Measurements from ENCODE around the gene PIK3R5. TPM values are rescaled to one million over a fixed set of nuclear protein-coding genes. Genes with fewer than 3 reads are reported as not detected.
A peak's percentile ranks its signal among the peaks of the same experiment; 100 is the strongest.

The PIK3R5 gene
- total RNA-seq, 1 experiment from 2014 or later: 5.9 TPM

DNA sequence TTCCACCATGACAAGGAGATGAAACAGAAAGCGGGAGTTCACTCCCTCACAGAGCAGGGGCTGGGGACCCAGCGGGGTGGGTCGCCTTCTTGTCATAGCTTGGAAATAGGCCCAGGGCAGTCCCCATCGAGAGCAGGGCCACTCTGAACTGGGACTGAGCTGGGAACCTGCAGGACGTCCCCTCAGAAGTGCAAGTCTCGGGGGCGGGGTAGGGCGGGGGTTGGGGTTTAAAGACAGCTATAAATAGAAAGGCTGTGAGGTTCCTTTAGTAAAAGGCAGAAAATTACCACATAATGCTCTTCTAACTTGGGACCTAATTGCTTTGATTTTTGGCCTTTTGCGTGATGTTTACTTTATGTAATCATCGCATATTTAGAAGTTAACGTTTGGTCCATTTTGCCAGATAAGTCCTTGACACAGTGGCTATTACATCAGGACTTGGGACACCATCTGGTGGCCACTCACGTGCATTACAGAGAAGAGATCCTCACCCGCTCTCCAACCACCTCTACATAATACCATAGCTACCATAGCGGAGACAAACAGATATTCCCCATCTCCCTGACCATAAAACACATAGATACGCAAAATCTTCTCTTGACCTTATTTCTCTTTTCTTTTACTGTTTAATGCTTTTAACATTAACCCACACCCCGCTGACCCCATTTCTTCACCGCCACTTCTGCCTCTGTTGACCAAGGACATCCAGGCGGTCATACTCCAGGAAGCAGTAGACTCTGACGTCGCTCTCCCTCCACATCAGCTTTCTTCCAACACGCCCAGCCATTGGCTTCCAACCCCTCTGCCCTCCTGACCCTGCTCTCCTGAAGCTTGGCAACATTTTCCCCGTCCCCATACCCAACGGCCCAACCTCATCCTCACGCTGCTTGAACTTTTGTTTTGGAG is 70.6 kb downstream of the PIK3R5 start:
- DNase-seq (ENCODE audit: low spot score) (peak; percentile 66), ATAC-seq (peak; percentile 82)
- Mint-ChIP-seq H3K27ac (no peak overlapping the region), H3K4me3 (peak overlapping the region; percentile 70), H3K9me3 (no peaks in the 10 kb centered on the region), H3K4me1 (peaks cover 17% of the 10 kb centered on the region), H3K27me3 (ENCODE audit: low read depth) (peaks cover 3% of the 10 kb centered on the region; the same call in 1 of the 2 replicates), H3K36me3 (no peaks in the 10 kb centered on the region)
- POLR2A ChIA-PET: interaction anchor here (0.6 to 1.7 kb wide), 2 partner anchors 95 to 1243 kb away, joined by 3 to 5 read pairs; no protein-coding TSS in a partner anchor
- CTCF ChIA-PET: interaction anchor here (0.5 to 3.8 kb wide), 40 partner anchors 9 to 666 kb away, joined by 3 to 107 read pairs (median 5); partner anchors contain the start of genes MFSD6L and PIK3R5
- peak; percentile 39; the same call in 1 of the 2 replicates for TF ChIP-seq GABPB1 (CRISPR knock-in tag; IDR thresholded peaks at IDR 0.05)
- no peak for TF ChIP-seq ZNF121 (CRISPR knock-in tag; IDR thresholded peaks at IDR 0.05)
- peak; percentile 74 for TF ChIP-seq CTCF (IDR thresholded peaks at IDR 0.05)
- no peak for TF ChIP-seq NFE2L1 (CRISPR knock-in tag; IDR thresholded peaks at IDR 0.05)
- TF ChIP-seq SMAD4 (CRISPR knock-in tag; IDR thresholded peaks at IDR 0.05): no peak
- TF ChIP-seq, protein P1, sequence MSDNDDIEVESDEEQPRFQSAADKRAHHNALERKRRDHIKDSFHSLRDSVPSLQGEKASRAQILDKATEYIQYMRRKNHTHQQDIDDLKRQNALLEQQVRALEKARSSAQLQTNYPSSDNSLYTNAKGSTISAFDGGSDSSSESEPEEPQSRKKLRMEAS (CRISPR knock-in tag; IDR thresholded peaks at IDR 0.05): no peak

- Mint-ChIP-seq H3K4me1 (peaks cover 15% of the 10 kb centered on the region), H3K4me3 (peak overlapping the region; percentile 70), H3K27me3 (ENCODE audit: low read depth) (peaks cover 3% of the 10 kb centered on the region; the same call in 1 of the 2 replicates), H3K9me3 (no peaks in the 10 kb centered on the region), H3K36me3 (no peaks in the 10 kb centered on the region), H3K27ac (no peak overlapping the region)
- DNase-seq (ENCODE audit: low spot score) (peak; percentile 29), ATAC-seq (peak; percentile 38)
- ChIA-PET POLR2A (interaction anchor here (0.6 to 1.7 kb wide), 2 partner anchors 95 to 1242 kb away, joined by 3 to 5 read pairs; no protein-coding TSS in a partner anchor), CTCF (interaction anchor here (0.6 to 3.8 kb wide), 32 partner anchors 14 to 667 kb away, joined by 3 to 107 read pairs (median 5); partner anchors contain the start of genes MFSD6L and PIK3R5)
- no peak for TF ChIP-seq ZNF416 (CRISPR knock-in tag; IDR thresholded peaks at IDR 0.05)
- TF ChIP-seq, protein P2, sequence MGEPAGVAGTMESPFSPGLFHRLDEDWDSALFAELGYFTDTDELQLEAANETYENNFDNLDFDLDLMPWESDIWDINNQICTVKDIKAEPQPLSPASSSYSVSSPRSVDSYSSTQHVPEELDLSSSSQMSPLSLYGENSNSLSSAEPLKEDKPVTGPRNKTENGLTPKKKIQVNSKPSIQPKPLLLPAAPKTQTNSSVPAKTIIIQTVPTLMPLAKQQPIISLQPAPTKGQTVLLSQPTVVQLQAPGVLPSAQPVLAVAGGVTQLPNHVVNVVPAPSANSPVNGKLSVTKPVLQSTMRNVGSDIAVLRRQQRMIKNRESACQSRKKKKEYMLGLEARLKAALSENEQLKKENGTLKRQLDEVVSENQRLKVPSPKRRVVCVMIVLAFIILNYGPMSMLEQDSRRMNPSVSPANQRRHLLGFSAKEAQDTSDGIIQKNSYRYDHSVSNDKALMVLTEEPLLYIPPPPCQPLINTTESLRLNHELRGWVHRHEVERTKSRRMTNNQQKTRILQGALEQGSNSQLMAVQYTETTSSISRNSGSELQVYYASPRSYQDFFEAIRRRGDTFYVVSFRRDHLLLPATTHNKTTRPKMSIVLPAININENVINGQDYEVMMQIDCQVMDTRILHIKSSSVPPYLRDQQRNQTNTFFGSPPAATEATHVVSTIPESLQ (CRISPR knock-in tag; IDR thresholded peaks at IDR 0.05): no peak
- TF ChIP-seq ESRRA (CRISPR knock-in tag; IDR thresholded peaks at IDR 0.05; ENCODE audit: borderline replicate concordance): no peak
- TF ChIP-seq PREB (CRISPR knock-in tag; IDR thresholded peaks at IDR 0.05; ENCODE audit: borderline replicate concordance): no peak
- peak; percentile 64; the same call in 1 of the 2 replicates for TF ChIP-seq ZNF121 (CRISPR knock-in tag; IDR thresholded peaks at IDR 0.05)
Measured at GRCh38 chr17:8894202-8894671, 71.3 kb downstream of the PIK3R5 start.

GRCh38 chr17:8893621-8894201 is 71.8 kb downstream of the PIK3R5 start:
- peaks cover 12% of the 10 kb centered on the region for H3K4me1 Mint-ChIP-seq
- ChIA-PET POLR2A (no interaction called here), CTCF (interaction anchor here (0.6 to 3.8 kb wide), 15 partner anchors 16 to 661 kb away, joined by 4 to 107 read pairs (median 12); partner anchors contain the start of genes MFSD6L and PIK3R5)
- H3K9me3 Mint-ChIP-seq: no peaks in the 10 kb centered on the region
- no peak overlapping the region for H3K27ac Mint-ChIP-seq
- DNase-seq (ENCODE audit: low spot score) (no peak), ATAC-seq (no peak)
- TF ChIP-seq ELF4 (CRISPR knock-in tag; IDR thresholded peaks at IDR 0.05; ENCODE audit: low read depth) (no peak), HMGA2 (CRISPR knock-in tag; IDR thresholded peaks at IDR 0.05) (no peak), USF1 (CRISPR knock-in tag; IDR thresholded peaks at IDR 0.05) (no peak), CREM (CRISPR knock-in tag; IDR thresholded peaks at IDR 0.05) (no peak), ATF1 (CRISPR knock-in tag; IDR thresholded peaks at IDR 0.05) (no peak), ZNF219 (CRISPR knock-in tag; IDR thresholded peaks at IDR 0.05; ENCODE audit: borderline replicate concordance) (no peak), ZNF232 (CRISPR knock-in tag; IDR thresholded peaks at IDR 0.05) (no peak), IRF2 (CRISPR knock-in tag; IDR thresholded peaks at IDR 0.05; ENCODE audit: borderline replicate concordance, low read depth) (no peak), MYBL2 (CRISPR knock-in tag; IDR thresholded peaks at IDR 0.05) (no peak)
- TF ChIP-seq, protein P3, sequence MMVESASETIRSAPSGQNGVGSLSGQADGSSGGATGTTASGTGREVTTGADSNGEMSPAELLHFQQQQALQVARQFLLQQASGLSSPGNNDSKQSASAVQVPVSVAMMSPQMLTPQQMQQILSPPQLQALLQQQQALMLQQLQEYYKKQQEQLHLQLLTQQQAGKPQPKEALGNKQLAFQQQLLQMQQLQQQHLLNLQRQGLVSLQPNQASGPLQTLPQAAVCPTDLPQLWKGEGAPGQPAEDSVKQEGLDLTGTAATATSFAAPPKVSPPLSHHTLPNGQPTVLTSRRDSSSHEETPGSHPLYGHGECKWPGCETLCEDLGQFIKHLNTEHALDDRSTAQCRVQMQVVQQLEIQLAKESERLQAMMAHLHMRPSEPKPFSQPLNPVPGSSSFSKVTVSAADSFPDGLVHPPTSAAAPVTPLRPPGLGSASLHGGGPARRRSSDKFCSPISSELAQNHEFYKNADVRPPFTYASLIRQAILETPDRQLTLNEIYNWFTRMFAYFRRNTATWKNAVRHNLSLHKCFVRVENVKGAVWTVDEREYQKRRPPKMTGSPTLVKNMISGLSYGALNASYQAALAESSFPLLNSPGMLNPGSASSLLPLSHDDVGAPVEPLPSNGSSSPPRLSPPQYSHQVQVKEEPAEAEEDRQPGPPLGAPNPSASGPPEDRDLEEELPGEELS (CRISPR knock-in tag; IDR thresholded peaks at IDR 0.05): no peak
- H3K27me3 Mint-ChIP-seq (ENCODE audit: low read depth): peaks cover 3% of the 10 kb centered on the region; the same call in 1 of the 2 replicates
- H3K36me3 Mint-ChIP-seq: no peaks in the 10 kb centered on the region
- peak overlapping the region; percentile 70 for H3K4me3 Mint-ChIP-seq

Data from WTC11 (cell line).